Hematopoietic multipotent progenitor cell treated with erythropoietin and hydrocortisone succinate and interleukin-3 and kit ligand, for 15 days (in vitro differentiated cells): ENCODE measurements around the gene SUB1.
"Not testable (repeated sequence)": the region's sequence is repeated elsewhere in the genome, so short reads cannot be mapped to it uniquely, and the experiment has no call there.

Experiments
- DNase-seq: peaks from one replicate; pipeline ENCODE4 v3.0.0-alpha.2; 2015; ENCODE audit warnings: low spot score

SUB1 gene

GRCh38 chr5:32600054-32600622, 14.8 kb downstream of the SUB1 start:
- DNase-seq = no peak

GRCh38 chr5:32601623-32602295, 16.4 kb downstream of the SUB1 start:
- DNase-seq = no peak

- DNase-seq = no peak
Observed at GRCh38 chr5:32602906-32603305, 17.5 kb downstream of the SUB1 start.

- no peak for DNase-seq
Observed at GRCh38 chr5:32604800-32605765, 19.7 kb downstream of the SUB1 start.

GRCh38 chr5:32605766-32606152, 20.4 kb downstream of the SUB1 start:
- no peak for DNase-seq

- DNase-seq = no peak
Observed at GRCh38 chr5:32612134-32612888, 27.0 kb downstream of the SUB1 start.

- peak; percentile 89 for DNase-seq
Observed at GRCh38 chr5:32613050-32613672, 27.8 kb downstream of the SUB1 start.

- no peak for DNase-seq
Observed at GRCh38 chr5:32615236-32615635, 29.9 kb downstream of the SUB1 start.

- no peak for DNase-seq
Observed at GRCh38 chr5:32618962-32619361, 33.6 kb downstream of the SUB1 start.

GRCh38 chr5:32621256-32621655, 35.9 kb downstream of the SUB1 start:
- DNase-seq = no peak

- DNase-seq = no peak
Observed at GRCh38 chr5:32625106-32625505, 39.7 kb downstream of the SUB1 start.

GRCh38 chr5:32625547-32625946, 40.2 kb downstream of the SUB1 start:
- no peak for DNase-seq

- no peak for DNase-seq
Observed at GRCh38 chr5:32627219-32627870, 42.0 kb downstream of the SUB1 start.

GRCh38 chr5:32628049-32628844, 42.9 kb downstream of the SUB1 start:
- no peak for DNase-seq

- no peak for DNase-seq
Observed at GRCh38 chr5:32630867-32631491, 45.6 kb downstream of the SUB1 start.

GRCh38 chr5:32633017-32633416, 47.7 kb downstream of the SUB1 start:
- DNase-seq = not testable (repeated sequence)

GRCh38 chr5:32638309-32638708, 53.0 kb downstream of the SUB1 start:
- no peak for DNase-seq

- no peak for DNase-seq
Observed at GRCh38 chr5:32639943-32640342, 54.6 kb downstream of the SUB1 start.

GRCh38 chr5:32642276-32643002, 57.1 kb downstream of the SUB1 start:
- no peak for DNase-seq
